PC-9 (cell line): ENCODE results near the gene TREH. TPM values are rescaled to one million over a fixed set of nuclear protein-coding genes. Genes with fewer than 3 reads are reported as not detected.

Experiments
- BruUV-seq: library from RNA; stranded (reverse); fragments of 400-500 nt; replicated peaks from 2 replicates; lab custom pipeline; 2021; lab: Mats Ljungman, UMichigan
- CTCF ChIA-PET: fragments of 300-600 bp; sonication (Branson Sonifier 250); formaldehyde crosslinking; loops from one replicate; lab custom pipeline; 2022; ENCODE audit warnings: antibody characterized with exemption; lab: Charles Lee
- POLR2A ChIA-PET: fragments of 300-600 bp; sonication (Branson Sonifier 250); formaldehyde crosslinking; loops from one replicate; lab custom pipeline; 2022; ENCODE audit warnings: antibody characterized with exemption; ENCODE audit not compliant: unreplicated experiment; lab: Charles Lee
- DNase-seq, 2 experiments: peaks; one replicate each; pipeline versions ENCODE4 v3.0.0 to v3.0.0-alpha.2; 2015 to 2022; ENCODE audit warnings: mixed read lengths in 1 of 2
- H2AFZ ChIP-seq: fragments of 200-600 bp; sonication (generic); 2 replicates; pipeline ENCODE4 v1.8.1; 2017; ENCODE audit warnings: antibody characterized with exemption
- H3F3A ChIP-seq: fragments of 200-600 bp; sonication (generic); 2 replicates; pipeline ENCODE4 v1.8.1; 2017; ENCODE audit warnings: antibody characterized with exemption, mild to moderate bottlenecking, low read depth; ENCODE audit not compliant: insufficient read depth
- H3K27ac ChIP-seq: fragments of 200-600 bp; sonication (generic); 2 replicates; pipeline ENCODE4 v1.6.1; 2016; ENCODE audit warnings: mixed run types
- H3K27me3 ChIP-seq: fragments of 200-600 bp; sonication (generic); 2 replicates; pipeline ENCODE4 v1.6.1; 2016; ENCODE audit warnings: low read depth, mixed run types; ENCODE audit not compliant: insufficient read depth
- H3K36me3 ChIP-seq: fragments of 200-600 bp; sonication (generic); 2 replicates; pipeline ENCODE4 v1.6.1; 2016; ENCODE audit warnings: low read depth, mixed run types
- H3K4me1 ChIP-seq: fragments of 200-600 bp; sonication (generic); replicated peaks from 2 replicates; pipeline ENCODE4 v1.6.1; 2016; ENCODE audit warnings: mixed run types; ENCODE audit not compliant: insufficient read depth
- H3K4me2 ChIP-seq: fragments of 200-600 bp; sonication (generic); 2 replicates; pipeline ENCODE4 v1.6.1; 2017; ENCODE audit warnings: mixed run types
- H3K4me3 ChIP-seq: fragments of 200-600 bp; sonication (generic); 2 replicates; pipeline ENCODE4 v1.6.1; 2016; ENCODE audit warnings: mixed run types
- H3K79me2 ChIP-seq: fragments of 200-600 bp; sonication (generic); 2 replicates; pipeline ENCODE4 v1.6.1; 2017; ENCODE audit warnings: low read depth, mixed run types
- H3K9me2 ChIP-seq: fragments of 200-600 bp; sonication (generic); 2 replicates; pipeline ENCODE4 v1.8.1; 2017; ENCODE audit warnings: mild to moderate bottlenecking; ENCODE audit not compliant: insufficient read depth
- H3K9me3 ChIP-seq: fragments of 200-600 bp; sonication (generic); 2 replicates; pipeline ENCODE4 v1.8.1; 2016; ENCODE audit warnings: low read depth; ENCODE audit not compliant: insufficient read depth
- H4K20me1 ChIP-seq: fragments of 200-600 bp; sonication (generic); 2 replicates; pipeline ENCODE4 v1.8.1; 2017; ENCODE audit not compliant: insufficient read depth
- CTCF ChIP-seq: fragments of 200-600 bp; sonication (generic); conservative IDR thresholded peaks from 2 replicates; pipeline ENCODE4 v1.6.1; 2017; ENCODE audit warnings: mixed run types, antibody characterized with exemption, mild to moderate bottlenecking, moderate library complexity
- EZH2 ChIP-seq: fragments of 200-600 bp; sonication (generic); IDR thresholded peaks from 2 replicates; pipeline ENCODE4 v1.8.0; 2017; ENCODE audit warnings: antibody characterized with exemption, low read depth
- intact Hi-C: fragments of 100-400 bp; cut with micrococcal nuclease; formaldehyde crosslinking; loops from one replicate; pipeline ENCODE4 v1.10.0; 2022; ENCODE audit not compliant: unreplicated experiment
- total RNA-seq: library from RNA; stranded (reverse); gene quantifications from 2 replicates; pipeline ENCODE4 v1.2.3, GENCODE V29; 2021

The TREH gene
- total RNA-seq, 1 experiment from 2014 or later: not detected

DNA sequence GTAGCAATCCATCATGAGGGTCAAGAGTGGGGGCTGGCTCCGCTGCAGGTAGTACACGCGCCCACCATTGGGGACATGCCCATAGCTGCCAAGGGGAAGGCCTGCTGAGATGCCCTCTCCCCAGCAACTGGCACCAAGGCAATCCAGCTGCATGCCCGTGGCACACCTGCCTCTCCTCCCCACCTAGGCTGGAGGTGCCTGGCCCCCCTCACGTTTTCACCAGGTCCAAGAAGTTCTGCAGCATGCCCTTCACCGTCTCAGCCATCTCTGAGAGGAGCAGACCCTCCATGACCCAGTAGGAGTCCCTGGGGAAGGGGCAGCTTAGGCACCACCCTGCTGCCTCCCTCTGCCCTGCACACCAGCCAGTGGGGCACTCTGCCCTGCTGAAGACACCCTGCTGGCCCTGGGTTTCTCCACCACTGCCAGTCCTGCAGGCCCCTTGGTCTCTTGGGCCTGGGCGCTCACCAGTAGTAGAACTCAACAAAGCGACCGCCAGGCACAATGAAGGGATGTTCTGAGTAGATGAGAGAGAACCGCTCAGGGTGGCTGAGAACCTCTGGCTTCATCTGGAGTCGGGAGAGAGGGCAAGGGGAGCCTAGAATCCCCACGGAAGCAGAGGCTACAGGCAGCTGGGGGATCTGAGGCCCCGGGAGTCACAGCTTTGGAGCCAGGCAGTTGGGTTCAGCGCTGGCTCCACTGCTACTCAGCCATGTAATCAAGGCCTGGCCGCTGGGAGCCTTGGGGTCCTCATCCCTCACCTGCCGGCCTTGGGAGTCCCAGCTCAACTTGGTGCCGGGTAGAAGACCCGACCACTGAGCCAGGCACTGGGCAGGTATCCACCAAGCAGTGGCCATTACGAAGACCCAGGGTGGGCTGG, 17.8 kb downstream of the TREH start:
- no TSS peak for BruUV-seq
- Histone ChIP-seq H2AFZ (no peak overlapping the region), H3K4me1 (peaks cover 11% of the 10 kb centered on the region), H3K27me3 (no peaks in the 10 kb centered on the region), H3K9me3 (no peaks in the 10 kb centered on the region), H3K9me2 (no peaks in the 10 kb centered on the region), H3K79me2 (no peaks in the 10 kb centered on the region), H3K4me2 (no peak overlapping the region), H3F3A (peaks cover 23% of the 10 kb centered on the region; the same call in 1 of the 2 replicates), H3K4me3 (no peak overlapping the region), H3K36me3 (no peaks in the 10 kb centered on the region), H3K27ac (no peak overlapping the region), H4K20me1 (0 out of 2 replicates have a peak, but pooled peaks cover 3% of the 10 kb centered on the region)
- CTCF ChIA-PET: interaction anchor here (0.5 kb wide), 1 partner anchor 695 kb away, joined by 5 read pairs; no protein-coding TSS in a partner anchor
- intact Hi-C loops: no loop called here
- DNase-seq: no peak
- TF ChIP-seq EZH2 (no peak), CTCF (no peak)
- POLR2A ChIA-PET: interaction anchor here (0.6 kb wide), 1 partner anchor 261 kb away, joined by 3 read pairs; no protein-coding TSS in a partner anchor

DNA sequence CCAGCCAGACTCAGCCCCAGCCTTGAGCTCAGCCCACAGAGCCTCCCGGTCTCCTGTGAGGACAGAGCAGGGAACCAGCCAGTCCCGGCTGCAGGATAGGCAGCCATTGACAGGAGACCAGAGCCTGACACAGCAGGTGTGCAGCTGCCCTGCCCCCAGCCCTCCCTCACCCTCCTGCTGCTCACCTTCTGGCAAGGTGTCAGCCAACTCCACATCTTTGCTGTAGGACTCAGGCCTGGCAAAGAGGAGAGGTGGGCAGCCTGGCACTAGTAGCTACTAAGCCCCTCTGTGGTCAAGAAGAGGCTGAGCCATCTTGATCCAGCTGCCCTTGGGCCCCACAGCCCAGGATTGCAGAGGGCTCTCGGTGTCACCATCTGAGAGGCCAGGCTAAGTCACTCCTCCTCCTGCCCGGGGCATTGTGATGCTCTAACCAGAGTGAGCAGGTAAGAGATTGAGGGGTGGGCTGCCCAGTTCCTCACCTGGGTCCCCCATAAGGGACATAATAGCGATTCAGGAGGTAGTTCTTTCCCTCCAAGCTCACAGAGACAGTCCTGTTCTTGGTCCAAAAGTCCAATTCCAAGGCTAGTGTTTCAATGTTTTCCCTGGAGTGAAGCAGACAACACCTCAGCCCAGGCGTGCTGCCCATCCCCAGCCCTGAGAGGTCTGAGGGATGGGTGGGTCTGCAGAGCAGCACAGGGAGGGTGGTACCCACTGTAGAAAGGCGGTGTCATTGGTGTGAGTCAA, 18.6 kb downstream of the TREH start:
- Histone ChIP-seq H3K36me3 (no peaks in the 10 kb centered on the region), H2AFZ (no peak overlapping the region), H3K9me2 (no peaks in the 10 kb centered on the region), H3K27me3 (no peaks in the 10 kb centered on the region), H3F3A (peaks cover 26% of the 10 kb centered on the region; the same call in 1 of the 2 replicates), H3K4me2 (no peak overlapping the region), H3K27ac (no peak overlapping the region), H3K79me2 (no peaks in the 10 kb centered on the region), H3K9me3 (no peaks in the 10 kb centered on the region), H4K20me1 (0 out of 2 replicates have a peak, but pooled peaks cover 3% of the 10 kb centered on the region), H3K4me1 (peaks cover 11% of the 10 kb centered on the region), H3K4me3 (no peak overlapping the region)
- POLR2A ChIA-PET: no interaction called here
- BruUV-seq: no TSS peak
- no peak for TF ChIP-seq CTCF
- TF ChIP-seq EZH2: no peak
- CTCF ChIA-PET: interaction anchor here (0.5 to 0.6 kb wide), 2 partner anchors 209 to 696 kb away, joined by 5 to 8 read pairs; no protein-coding TSS in a partner anchor
- intact Hi-C loops: no loop called here
- no peak for DNase-seq
